Measurements from ENCODE around the gene GIT2.
"Not testable (repeated sequence)": the region's sequence is repeated elsewhere in the genome, so short reads cannot be mapped to it uniquely, and the experiment has no call there.

GIT2 gene

GRCh38 chr12:109944561-109945359 is 51.4 kb downstream of the GIT2 start:
- DNase-seq (ENCODE audit: low spot score) = no peak

GRCh38 chr12:109943811-109944210 is 52.4 kb downstream of the GIT2 start:
- no peak for DNase-seq (ENCODE audit: low spot score)

GRCh38 chr12:109940339-109940923 is 55.7 kb downstream of the GIT2 start:
- no peak for DNase-seq (ENCODE audit: low spot score)

GRCh38 chr12:109939504-109939903 is 56.7 kb downstream of the GIT2 start:
- no peak for DNase-seq (ENCODE audit: low spot score)

GRCh38 chr12:109938947-109939346 is 57.2 kb downstream of the GIT2 start:
- DNase-seq (ENCODE audit: low spot score) = no peak

GRCh38 chr12:109937371-109937770 is 58.8 kb downstream of the GIT2 start:
- DNase-seq (ENCODE audit: low spot score) = no peak

- no peak for DNase-seq (ENCODE audit: low spot score)
Measured at GRCh38 chr12:109934026-109934425, 62.1 kb downstream of the GIT2 start.

- DNase-seq (ENCODE audit: low spot score) = no peak
Measured at GRCh38 chr12:109932878-109933503, 63.2 kb downstream of the GIT2 start.

- DNase-seq (ENCODE audit: low spot score) = no peak
Measured at GRCh38 chr12:109931143-109931542, 65.0 kb downstream of the GIT2 start.

- no peak for DNase-seq (ENCODE audit: low spot score)
Measured at GRCh38 chr12:109930028-109930800, 66.0 kb downstream of the GIT2 start.

GRCh38 chr12:109929326-109929725 is 66.8 kb downstream of the GIT2 start:
- DNase-seq (ENCODE audit: low spot score) = not testable (repeated sequence)

- no peak for DNase-seq (ENCODE audit: low spot score)
Measured at GRCh38 chr12:109928058-109928656, 68.0 kb downstream of the GIT2 start.

- DNase-seq (ENCODE audit: low spot score) = peak; percentile 44
Measured at GRCh38 chr12:109927622-109928021, 68.5 kb downstream of the GIT2 start.

- DNase-seq (ENCODE audit: low spot score) = no peak
Measured at GRCh38 chr12:109926488-109927210, 69.5 kb downstream of the GIT2 start.

GRCh38 chr12:109926016-109926415 is 70.2 kb downstream of the GIT2 start:
- no peak for DNase-seq (ENCODE audit: low spot score)

GRCh38 chr12:109925185-109925840 is 70.9 kb downstream of the GIT2 start:
- DNase-seq (ENCODE audit: low spot score) = no peak

GRCh38 chr12:109923481-109924245 is 72.5 kb downstream of the GIT2 start:
- no peak for DNase-seq (ENCODE audit: low spot score)

- no peak for DNase-seq (ENCODE audit: low spot score)
Measured at GRCh38 chr12:109923038-109923437, 73.1 kb downstream of the GIT2 start.

GRCh38 chr12:109921982-109922381 is 74.2 kb downstream of the GIT2 start:
- no peak for DNase-seq (ENCODE audit: low spot score)

GRCh38 chr12:109920261-109920780 is 75.8 kb downstream of the GIT2 start:
- DNase-seq (ENCODE audit: low spot score) = no peak

All from hematopoietic multipotent progenitor cell treated with erythropoietin and hydrocortisone succinate and interleukin-3 and kit ligand, for 15 days (in vitro differentiated cells).